Coronary artery (tissue), 2 donors: ENCODE results near the gene PLXNA4.

Experiments used
- DNase-seq: peaks from one replicate; pipeline ENCODE4 v3.0.0-alpha.2; 2017; ENCODE audit warnings: low spot score
- H3K27ac ChIP-seq, 2 donors: fragments of 200-600 bp; sonication (generic); one replicate each; pipeline ENCODE4 v1.5.1; 2016 to 2019
- H3K4me3 ChIP-seq: fragments of 200-600 bp; sonication (generic); 2 replicates; pipeline ENCODE4 v1.5.1; 2016; ENCODE audit warnings: mild to moderate bottlenecking, moderate library complexity
- TF ChIP-seq, protein P1 (sequence below): fragments of 200-600 bp; sonication (generic); IDR thresholded peaks from one replicate; pipeline ENCODE4 v1.5.1; 2019; ENCODE audit warnings: antibody characterized with exemption

PLXNA4 gene

DNA sequence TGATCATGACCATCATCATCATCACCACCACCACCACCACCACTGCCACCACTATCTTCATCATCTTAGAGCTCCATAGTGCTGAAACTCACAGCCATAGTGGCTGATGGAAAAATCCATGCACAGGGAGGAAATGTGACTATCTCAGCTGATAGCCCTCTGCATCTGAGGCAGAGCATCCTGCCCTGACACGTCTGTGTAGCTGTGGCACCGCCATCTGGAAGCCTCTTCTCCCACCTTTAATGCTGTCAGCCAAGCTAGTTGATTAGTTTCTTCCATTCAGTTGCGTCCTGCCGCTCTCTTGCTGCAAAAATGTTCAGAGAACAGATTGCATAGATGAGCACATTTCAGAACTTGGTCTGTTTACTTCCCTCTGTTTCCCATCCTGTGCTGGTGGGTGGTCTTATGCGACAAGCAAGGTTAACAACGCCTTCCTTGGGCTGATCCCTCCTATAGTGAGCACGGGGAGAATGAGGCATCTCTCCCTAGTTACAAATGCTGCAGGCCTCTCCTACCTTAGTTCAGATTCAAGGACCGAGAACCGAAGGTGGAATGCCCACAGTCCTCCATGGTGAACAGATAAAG is 478.6 kb downstream of the PLXNA4 start:
- Histone ChIP-seq H3K4me3 (no peak overlapping the region), H3K27ac (no peak overlapping the region)
- TF ChIP-seq, protein P1, sequence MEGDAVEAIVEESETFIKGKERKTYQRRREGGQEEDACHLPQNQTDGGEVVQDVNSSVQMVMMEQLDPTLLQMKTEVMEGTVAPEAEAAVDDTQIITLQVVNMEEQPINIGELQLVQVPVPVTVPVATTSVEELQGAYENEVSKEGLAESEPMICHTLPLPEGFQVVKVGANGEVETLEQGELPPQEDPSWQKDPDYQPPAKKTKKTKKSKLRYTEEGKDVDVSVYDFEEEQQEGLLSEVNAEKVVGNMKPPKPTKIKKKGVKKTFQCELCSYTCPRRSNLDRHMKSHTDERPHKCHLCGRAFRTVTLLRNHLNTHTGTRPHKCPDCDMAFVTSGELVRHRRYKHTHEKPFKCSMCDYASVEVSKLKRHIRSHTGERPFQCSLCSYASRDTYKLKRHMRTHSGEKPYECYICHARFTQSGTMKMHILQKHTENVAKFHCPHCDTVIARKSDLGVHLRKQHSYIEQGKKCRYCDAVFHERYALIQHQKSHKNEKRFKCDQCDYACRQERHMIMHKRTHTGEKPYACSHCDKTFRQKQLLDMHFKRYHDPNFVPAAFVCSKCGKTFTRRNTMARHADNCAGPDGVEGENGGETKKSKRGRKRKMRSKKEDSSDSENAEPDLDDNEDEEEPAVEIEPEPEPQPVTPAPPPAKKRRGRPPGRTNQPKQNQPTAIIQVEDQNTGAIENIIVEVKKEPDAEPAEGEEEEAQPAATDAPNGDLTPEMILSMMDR = no peak
- DNase-seq = no peak

DNA sequence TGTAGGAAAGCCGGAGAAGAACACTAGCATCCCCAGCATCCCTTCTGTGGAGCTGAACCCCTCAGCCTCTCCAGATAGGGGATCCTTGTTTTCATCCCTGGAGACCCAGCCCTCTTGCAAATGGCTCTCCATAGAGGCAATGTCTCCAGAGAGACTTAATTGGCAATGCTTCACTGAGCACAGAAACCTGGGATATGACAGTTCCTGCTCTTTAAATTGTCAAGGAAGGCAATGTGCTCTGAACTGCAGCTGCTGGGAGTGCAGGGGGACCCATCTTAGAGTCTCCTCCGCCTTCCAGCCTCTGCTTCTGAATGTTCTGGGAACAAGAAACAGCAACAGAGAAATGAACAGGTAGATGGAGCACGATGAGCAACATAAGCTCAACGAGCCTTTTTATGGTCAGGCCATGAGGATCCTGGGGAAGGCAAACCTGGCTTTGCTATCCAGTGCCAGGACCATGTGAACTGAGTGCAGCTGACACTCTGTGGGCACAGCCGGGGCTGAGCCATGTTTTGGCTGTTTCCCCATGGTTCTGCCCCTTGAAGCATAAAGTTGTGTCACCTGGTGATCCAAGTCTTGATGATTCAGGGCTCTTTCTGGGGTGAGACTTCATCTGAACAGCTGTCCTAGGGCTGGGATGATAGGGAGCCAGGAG is 481.0 kb downstream of the PLXNA4 start:
- TF ChIP-seq, protein P1 = no peak
- Histone ChIP-seq H3K4me3 (no peak overlapping the region), H3K27ac (no peak overlapping the region)
- DNase-seq = no peak

DNA sequence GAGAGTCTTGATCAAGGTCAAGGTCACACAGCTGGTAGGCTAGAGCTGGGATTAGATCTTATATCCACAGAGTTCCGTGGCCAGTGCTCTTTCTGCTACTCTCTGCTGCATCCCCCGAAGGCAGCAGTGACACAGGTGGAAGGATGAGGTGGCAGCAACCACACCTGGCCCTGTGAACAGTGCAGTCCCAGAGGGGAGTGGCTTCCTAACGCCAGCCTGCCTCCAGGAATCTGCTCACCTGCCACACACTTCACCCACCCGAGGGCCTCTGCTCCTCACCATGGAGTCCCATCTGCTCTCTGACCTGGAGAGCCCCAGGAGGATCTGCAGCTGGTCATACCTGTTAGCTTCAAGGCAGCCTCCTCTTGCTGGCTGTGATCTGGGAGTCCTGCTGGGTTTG is 484.2 kb downstream of the PLXNA4 start:
- no peak for DNase-seq
- TF ChIP-seq, protein P1 = no peak
- H3K4me3 ChIP-seq = no peak overlapping the region
- no peak overlapping the region for H3K27ac ChIP-seq

DNA sequence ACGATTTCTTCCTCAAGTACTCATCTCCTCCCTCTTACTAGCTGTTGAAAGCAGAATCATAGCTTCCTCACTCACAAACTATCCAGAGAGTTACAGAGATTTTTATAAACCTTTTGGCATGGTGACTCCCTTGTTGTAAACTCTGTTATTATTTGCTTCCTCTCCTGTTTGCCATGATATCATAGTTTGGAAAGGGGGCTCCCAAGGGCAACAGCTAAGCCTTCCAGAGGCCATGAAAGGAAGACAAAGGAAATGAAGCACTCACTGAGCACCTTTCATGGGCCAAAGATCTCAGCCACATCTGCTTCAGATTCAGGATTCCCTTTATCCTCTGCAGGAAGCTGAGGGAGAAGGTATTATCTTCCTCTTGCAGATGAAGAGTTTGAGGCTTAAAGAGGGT is 484.6 kb downstream of the PLXNA4 start:
- no peak for DNase-seq
- TF ChIP-seq, protein P1 = no peak
- no peak overlapping the region for H3K4me3 ChIP-seq
- no peak overlapping the region for H3K27ac ChIP-seq

DNA sequence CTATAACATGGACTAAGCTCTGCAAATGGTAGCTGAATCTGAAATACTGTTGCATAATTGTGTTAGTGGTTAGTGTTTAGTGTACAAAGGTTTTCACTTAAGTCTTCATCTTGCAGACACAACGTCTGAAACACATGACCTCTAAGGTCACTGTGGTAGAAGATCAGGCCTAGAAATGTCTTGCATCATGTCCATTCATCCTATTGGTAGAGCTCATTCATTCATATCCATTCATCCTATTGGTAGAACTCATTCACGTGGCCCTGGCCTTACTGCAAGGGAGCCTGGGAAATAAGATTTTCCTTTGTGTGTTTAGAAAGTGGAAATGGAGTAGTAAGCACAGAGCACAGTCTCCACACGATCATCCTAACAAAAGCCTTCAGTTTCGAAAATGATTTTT is 485.8 kb downstream of the PLXNA4 start:
- TF ChIP-seq, protein P1 = no peak
- H3K27ac ChIP-seq = no peak overlapping the region
- H3K4me3 ChIP-seq = no peak overlapping the region
- no peak for DNase-seq

DNA sequence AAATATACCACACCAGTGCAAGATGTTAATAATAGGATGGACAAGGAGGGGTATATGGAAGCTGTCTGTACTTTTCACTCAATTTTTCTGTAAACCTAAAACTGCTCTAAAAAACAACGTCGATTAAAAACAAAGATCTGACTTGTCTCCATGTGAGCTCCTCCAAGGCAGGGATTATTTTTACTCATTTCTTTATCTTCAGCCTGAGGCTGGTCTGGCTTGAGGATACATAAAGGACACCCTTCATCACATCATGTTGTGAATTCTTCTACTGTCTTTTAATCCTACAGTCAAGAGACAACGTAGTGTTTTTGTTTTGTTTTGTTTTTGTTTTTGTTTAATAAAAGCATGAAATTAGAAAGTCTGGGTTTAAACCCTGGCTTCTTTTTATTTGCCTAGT is 486.9 kb downstream of the PLXNA4 start:
- TF ChIP-seq, protein P1 = no peak
- DNase-seq = no peak
- Histone ChIP-seq H3K4me3 (no peak overlapping the region), H3K27ac (no peak overlapping the region)

DNA sequence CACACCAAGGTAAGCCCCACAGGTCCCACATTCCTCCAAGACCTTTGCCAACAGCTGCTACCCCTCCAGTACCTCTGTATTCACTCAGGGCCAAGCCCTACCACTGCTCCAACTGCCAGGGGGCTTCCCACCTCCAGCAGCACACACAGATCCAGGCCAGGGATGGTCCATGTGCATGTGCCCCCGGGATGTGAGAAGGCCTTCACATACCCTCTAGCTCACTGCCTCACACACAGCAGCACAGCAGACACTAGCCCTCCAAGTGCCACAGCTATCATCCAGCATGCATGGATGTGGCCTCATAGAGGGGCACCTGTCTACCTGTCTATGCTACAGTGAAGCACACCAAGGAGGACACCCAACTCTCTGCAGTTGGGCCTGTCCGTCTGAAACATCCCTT is 488.8 kb downstream of the PLXNA4 start:
- Histone ChIP-seq H3K4me3 (no peak overlapping the region), H3K27ac (no peak overlapping the region)
- TF ChIP-seq, protein P1 = no peak
- no peak for DNase-seq
